Keratinocyte (primary cell): ENCODE results near the gene CCDC92B. TPM values are rescaled to one million over a fixed set of nuclear protein-coding genes. Genes with fewer than 3 reads are reported as not detected.

Experiments
- DNase-seq: peaks from one replicate; pipeline ENCODE4 v3.0.0-alpha.2; 2011; ENCODE audit warnings: low read depth, missing footprints, low spot score
- FAIRE-seq: peaks from 2 replicates; lab custom pipeline; 2011; peaks lifted over from hg19 to GRCh38; lab: Jason Lieb, UNC
- H2AFZ ChIP-seq: 2 replicates; pipeline ENCODE4 v1.6.0; 2012; ENCODE audit warnings: low read length, control low read depth, inconsistent platforms; ENCODE audit not compliant: control insufficient read depth
- H3K27ac ChIP-seq: 2 replicates; pipeline ENCODE4 v1.5.1; 2011; ENCODE audit warnings: low read length; ENCODE audit not compliant: control insufficient read depth, insufficient read depth
- H3K27me3 ChIP-seq: 3 replicates; pipeline ENCODE4 v1.6.0; 2011; ENCODE audit warnings: low read length; ENCODE audit not compliant: control insufficient read depth, insufficient read depth; ENCODE audit errors: extremely low read depth
- H3K36me3 ChIP-seq, 2 experiments: 2 replicates in 1 of 2; 3 replicates in 1 of 2; pipeline ENCODE4 v1.5.1; 2011; ENCODE audit warnings: low read length in 2 of 2, mild to moderate bottlenecking in 1 of 2; ENCODE audit not compliant: control insufficient read depth in 2 of 2, insufficient read depth in 2 of 2; ENCODE audit errors: extremely low read depth in 1 of 2
- H3K4me1 ChIP-seq: 3 replicates; pipeline ENCODE4 v1.5.1; 2011; ENCODE audit warnings: low read length; ENCODE audit not compliant: control insufficient read depth, insufficient read depth; ENCODE audit errors: extremely low read depth
- H3K4me2 ChIP-seq: 3 replicates; pipeline ENCODE4 v1.6.0; 2011; ENCODE audit warnings: low read depth, low read length; ENCODE audit not compliant: control insufficient read depth, insufficient read depth; ENCODE audit errors: extremely low read depth
- H3K4me3 ChIP-seq, 3 experiments: fragments of 200-600 bp in 1 of 3; sonication (generic) in 1 of 3; 2 replicates in 2 of 3; 3 replicates in 1 of 3; pipeline ENCODE4 v1.5.1; 2011 to 2016; ENCODE audit warnings: low read length in 3 of 3, mild to moderate bottlenecking in 3 of 3, control low read depth in 2 of 3, inconsistent platforms in 1 of 3, low read depth in 1 of 3, mixed read lengths in 1 of 3, mixed run types in 1 of 3, moderate library complexity in 1 of 3; ENCODE audit not compliant: control insufficient read depth in 2 of 3, insufficient read depth in 2 of 3; ENCODE audit errors: extremely low read depth in 1 of 3
- H3K79me2 ChIP-seq: 2 replicates; pipeline ENCODE4 v1.6.0; 2012; ENCODE audit warnings: low read length; ENCODE audit not compliant: control insufficient read depth, insufficient read depth
- H3K9ac ChIP-seq: 3 replicates; pipeline ENCODE4 v1.6.0; 2011; ENCODE audit warnings: low read length; ENCODE audit not compliant: control insufficient read depth, insufficient read depth; ENCODE audit errors: extremely low read depth
- H3K9me1 ChIP-seq: 3 replicates; pipeline ENCODE4 v1.6.0; 2011; ENCODE audit warnings: low read length; ENCODE audit not compliant: control insufficient read depth, insufficient read depth; ENCODE audit errors: extremely low read depth
- H3K9me3 ChIP-seq: 2 replicates; pipeline ENCODE4 v1.5.1; 2012; ENCODE audit warnings: low read depth, low read length; ENCODE audit not compliant: control insufficient read depth
- H4K20me1 ChIP-seq: 3 replicates; pipeline ENCODE4 v1.6.0; 2011; ENCODE audit warnings: low read length; ENCODE audit not compliant: control insufficient read depth, insufficient read depth; ENCODE audit errors: extremely low read depth
- EZH2 ChIP-seq: IDR thresholded peaks from one replicate; pipeline ENCODE4 v1.6.1; 2012; ENCODE audit warnings: inconsistent platforms, mild to moderate bottlenecking, low read length, moderate library complexity
- dilution Hi-C: fragments of 300-500 bp; cut with MboI; formaldehyde crosslinking; loops from one replicate; pipeline ENCODE4 v1.7.0; 2020; ENCODE audit warnings: low sequenced_read_pairs; ENCODE audit not compliant: extremely low pct_ligation_motif_present
- polyA plus RNA-seq, 5 experiments: library from polyadenylated mRNA; depleted of rRNA in 3 of 5; stranded (reverse) in 3 of 5; stranded (forward) in 1 of 5; unstranded in 1 of 5; fragments of >200 nt; gene quantifications; 1 replicate in 1 of 5; 2 replicates in 3 of 5; 3 replicates in 1 of 5; pipeline versions ENCODE4 v1.2.1 to v1.2.3, GENCODE V29; 2011 to 2012; ENCODE audit warnings: missing spikeins in 2 of 5, low read depth in 1 of 5, low replicate concordance in 1 of 5
- TF ChIP-seq, protein P1 (sequence below), 3 experiments: IDR thresholded peaks in 1 of 3; conservative IDR thresholded peaks in 1 of 3; optimal IDR thresholded peaks in 1 of 3; 2 replicates in 2 of 3; 3 replicates in 1 of 3; pipeline versions ENCODE3 to v1.5.1; 2011; ENCODE audit warnings: low read length in 3 of 3, mild to moderate bottlenecking in 3 of 3, moderate library complexity in 2 of 3, control low read depth in 1 of 3, inconsistent platforms in 1 of 3; ENCODE audit not compliant: insufficient read depth in 2 of 3; ENCODE audit errors: extremely low read depth in 1 of 3

The CCDC92B gene
- polyA plus RNA-seq, 1 donor (not counting 4 experiments of a cell fraction or from before 2014, with no cell fraction given), result not detected

DNA sequence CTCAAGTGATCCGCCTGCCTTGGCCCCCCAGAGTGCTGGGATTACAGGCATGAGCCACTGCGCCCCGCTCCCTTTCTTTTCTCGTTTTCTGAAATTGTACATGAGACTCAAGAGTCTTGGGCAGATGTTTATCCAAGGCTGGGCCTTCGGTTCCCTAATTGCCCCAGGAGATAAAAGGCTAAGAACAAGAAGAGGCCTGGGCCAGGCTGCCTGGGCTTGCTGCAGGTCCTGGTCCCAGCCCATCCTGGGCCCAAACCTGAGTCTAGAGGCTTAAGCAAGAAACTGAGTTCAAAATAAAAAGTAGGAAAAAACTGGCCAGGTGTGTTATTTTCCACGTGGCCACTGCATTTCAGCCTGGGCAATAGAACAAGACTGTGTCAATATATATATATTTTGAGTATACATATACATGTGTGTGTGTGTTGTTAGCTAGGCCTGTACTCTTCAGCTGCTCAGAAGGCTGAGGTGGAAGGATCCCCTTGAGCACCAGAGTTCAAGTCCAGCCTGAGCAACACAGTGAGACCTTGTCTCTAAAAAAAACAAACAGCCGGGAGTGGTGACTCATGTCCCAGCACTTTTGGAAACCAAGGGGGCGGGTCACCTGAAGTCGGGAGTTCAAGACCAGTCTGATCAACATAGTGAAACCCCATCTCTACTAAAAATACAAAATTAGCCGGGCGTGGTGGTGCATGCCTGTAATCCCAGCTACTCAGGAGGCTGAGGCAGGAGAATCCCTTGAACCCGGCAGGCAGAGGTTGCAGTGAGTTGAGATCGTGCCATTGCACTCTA lies 31.1 kb downstream of the CCDC92B start:
- dilution Hi-C loops, result no loop called here
- Histone ChIP-seq H2AFZ (no peak overlapping the region), H3K9me1 (no peaks in the 10 kb centered on the region), H3K79me2 (no peaks in the 10 kb centered on the region), H3K4me3 (no peak overlapping the region), H3K4me2 (no peak overlapping the region), H4K20me1 (no peaks in the 10 kb centered on the region), H3K27me3 (peaks cover 8% of the 10 kb centered on the region), H3K9me3 (no peaks in the 10 kb centered on the region), H3K27ac (no peak overlapping the region), H3K4me1 (no peaks in the 10 kb centered on the region), H3K36me3 (no peaks in the 10 kb centered on the region), H3K9ac (no peak overlapping the region)
- TF ChIP-seq, protein P1, sequence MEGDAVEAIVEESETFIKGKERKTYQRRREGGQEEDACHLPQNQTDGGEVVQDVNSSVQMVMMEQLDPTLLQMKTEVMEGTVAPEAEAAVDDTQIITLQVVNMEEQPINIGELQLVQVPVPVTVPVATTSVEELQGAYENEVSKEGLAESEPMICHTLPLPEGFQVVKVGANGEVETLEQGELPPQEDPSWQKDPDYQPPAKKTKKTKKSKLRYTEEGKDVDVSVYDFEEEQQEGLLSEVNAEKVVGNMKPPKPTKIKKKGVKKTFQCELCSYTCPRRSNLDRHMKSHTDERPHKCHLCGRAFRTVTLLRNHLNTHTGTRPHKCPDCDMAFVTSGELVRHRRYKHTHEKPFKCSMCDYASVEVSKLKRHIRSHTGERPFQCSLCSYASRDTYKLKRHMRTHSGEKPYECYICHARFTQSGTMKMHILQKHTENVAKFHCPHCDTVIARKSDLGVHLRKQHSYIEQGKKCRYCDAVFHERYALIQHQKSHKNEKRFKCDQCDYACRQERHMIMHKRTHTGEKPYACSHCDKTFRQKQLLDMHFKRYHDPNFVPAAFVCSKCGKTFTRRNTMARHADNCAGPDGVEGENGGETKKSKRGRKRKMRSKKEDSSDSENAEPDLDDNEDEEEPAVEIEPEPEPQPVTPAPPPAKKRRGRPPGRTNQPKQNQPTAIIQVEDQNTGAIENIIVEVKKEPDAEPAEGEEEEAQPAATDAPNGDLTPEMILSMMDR (optimal IDR thresholded peaks at IDR 0.05 in 1 of 3, IDR thresholded peaks at IDR 0.05 in 1 of 3, conservative IDR thresholded peaks at IDR 0.05 in 1 of 3; ENCODE audit: extremely low read depth in 1 of 3, insufficient read depth in 2 of 3, low read length in 3 of 3), result no peak
- no peak for TF ChIP-seq EZH2
- FAIRE-seq, result no peak
- no peak for DNase-seq

DNA sequence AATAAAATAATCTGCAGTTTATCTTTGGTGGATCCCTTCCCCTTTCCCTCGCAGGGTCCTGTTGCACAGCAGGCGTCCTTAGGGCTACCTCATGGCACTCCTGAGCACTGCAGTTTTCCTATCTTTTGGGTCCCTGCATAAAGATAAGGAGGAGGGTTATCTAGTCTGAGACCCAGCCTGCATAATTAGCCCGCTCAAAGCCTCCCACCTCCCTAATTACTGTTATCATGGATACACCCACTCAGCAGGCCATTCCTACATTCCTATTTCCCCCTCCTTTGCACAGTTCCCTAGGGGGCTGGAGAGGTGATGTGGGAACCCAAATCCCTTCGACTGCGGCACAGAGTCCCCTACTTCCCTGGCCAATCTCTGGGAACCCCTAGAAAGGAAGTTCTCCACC lies 32.8 kb downstream of the CCDC92B start:
- Histone ChIP-seq H3K79me2 (peaks cover 6% of the 10 kb centered on the region), H3K4me2 (no peak overlapping the region), H3K9me3 (no peaks in the 10 kb centered on the region), H3K4me3 (no peak overlapping the region), H4K20me1 (no peaks in the 10 kb centered on the region), H3K36me3 (no peaks in the 10 kb centered on the region), H3K4me1 (peaks cover 10% of the 10 kb centered on the region), H3K9me1 (no peaks in the 10 kb centered on the region), H3K27ac (no peak overlapping the region), H3K27me3 (no peaks in the 10 kb centered on the region), H3K9ac (no peak overlapping the region), H2AFZ (no peak overlapping the region)
- TF ChIP-seq, protein P1 (optimal IDR thresholded peaks at IDR 0.05 in 1 of 3, IDR thresholded peaks at IDR 0.05 in 1 of 3, conservative IDR thresholded peaks at IDR 0.05 in 1 of 3; ENCODE audit: extremely low read depth in 1 of 3, insufficient read depth in 2 of 3, low read length in 3 of 3), result no peak
- TF ChIP-seq EZH2, result no peak
- dilution Hi-C loops, result no loop called here
- DNase-seq (no peak), FAIRE-seq (no peak)
